HPDE6-E6E7 (cell line): Measurements from ENCODE around the gene CERKL.
"Not testable (repeated sequence)": the region's sequence is repeated elsewhere in the genome, so short reads cannot be mapped to it uniquely, and the experiment has no call there.

Experiments used
- DNase-seq: peaks from one replicate; pipeline ENCODE4 v3.0.0; 2011; ENCODE audit warnings: missing footprints; ENCODE audit errors: extremely low spot score

The CERKL gene

GRCh38 chr2:181656450-181657291 lies at the start of gene CERKL:
TSS of gene CERKL (minus strand) at chr2:181657105. CDS start at chr2:181657006, 99 bp downstream.
- peak; percentile 23 for DNase-seq

- not testable (repeated sequence) for DNase-seq
These were observed 45.6 kb upstream of the CERKL start for GRCh38 chr2:181702519-181702918.

GRCh38 chr2:181698223-181698622 lies 41.3 kb upstream of the CERKL start:
- no peak for DNase-seq

GRCh38 chr2:181697571-181697970 lies 40.7 kb upstream of the CERKL start:
- DNase-seq = no peak

- DNase-seq = no peak
These were observed 40.2 kb upstream of the CERKL start for GRCh38 chr2:181697126-181697525.

GRCh38 chr2:181694271-181694670 lies 37.4 kb upstream of the CERKL start:
- no peak for DNase-seq

GRCh38 chr2:181690860-181691259 lies 34.0 kb upstream of the CERKL start:
- no peak for DNase-seq

- DNase-seq = no peak
These were observed 29.8 kb upstream of the CERKL start for GRCh38 chr2:181686576-181687185.

- no peak for DNase-seq
These were observed 28.3 kb upstream of the CERKL start for GRCh38 chr2:181685150-181685688.

GRCh38 chr2:181684454-181685149 lies 27.7 kb upstream of the CERKL start:
- no peak for DNase-seq

GRCh38 chr2:181683518-181684453 lies 26.9 kb upstream of the CERKL start:
- no peak for DNase-seq

GRCh38 chr2:181682795-181683517 lies 26.1 kb upstream of the CERKL start:
- DNase-seq = no peak

- DNase-seq = no peak
These were observed 25.3 kb upstream of the CERKL start for GRCh38 chr2:181682026-181682789.

- DNase-seq = no peak
These were observed 24.3 kb upstream of the CERKL start for GRCh38 chr2:181680937-181681811.

- no peak for DNase-seq
These were observed 23.4 kb upstream of the CERKL start, which contains the start of gene NEUROD1 for GRCh38 chr2:181680055-181680936. TSS of gene NEUROD1 (minus strand) at chr2:181680517. CDS start at chr2:181678860, 1,657 bp downstream.

- DNase-seq = no peak
These were observed 22.7 kb upstream of the CERKL start for GRCh38 chr2:181679544-181679979.

- no peak for DNase-seq
These were observed 22.1 kb upstream of the CERKL start for GRCh38 chr2:181678861-181679543.
